BJ (cell line): ENCODE results near the gene BTG1. TPM values are rescaled to one million over a fixed set of nuclear protein-coding genes. Genes with fewer than 3 reads are reported as not detected.

ENCODE experiments used
- CTCF ChIA-PET: fragments of 350-600 bp; formaldehyde crosslinking; extraction: SDS; loops from one replicate; lab custom pipeline; 2021; ENCODE audit warnings: antibody characterized with exemption, inconsistent platforms; lab: Yijun Ruan, JAX
- POLR2A ChIA-PET: fragments of 300-600 bp; sonication (Branson Sonifier 250); formaldehyde crosslinking; extraction: SDS; loops from one replicate; lab custom pipeline; 2021; ENCODE audit warnings: antibody characterized with exemption; lab: Charles Lee
- DNase-seq: peaks from one replicate; pipeline ENCODE4 v3.0.0-alpha.2; 2011; ENCODE audit warnings: low read depth
- H3K27me3 ChIP-seq: 2 replicates; pipeline ENCODE4 v1.6.0; 2011; ENCODE audit warnings: low read length; ENCODE audit not compliant: control insufficient read depth, insufficient read depth
- H3K36me3 ChIP-seq: 2 replicates; pipeline ENCODE4 v1.5.1; 2011; ENCODE audit warnings: low read length; ENCODE audit not compliant: control insufficient read depth, insufficient read depth
- H3K4me3 ChIP-seq: 2 replicates; pipeline ENCODE4 v1.5.1; 2011; ENCODE audit warnings: low read depth, mild to moderate bottlenecking, control low read depth, low read length
- polyA plus RNA-seq: library from polyadenylated mRNA; depleted of rRNA; stranded (reverse); fragments of >200 nt; gene quantifications from 2 replicates; pipeline ENCODE4 v1.2.3, GENCODE V29; 2011
- TF ChIP-seq, protein P1 (sequence below): IDR thresholded peaks from 2 replicates; pipeline ENCODE4 v1.5.1; 2011; ENCODE audit warnings: low read depth, mild to moderate bottlenecking, control low read depth, inconsistent platforms, low read length, moderate library complexity; ENCODE audit not compliant: insufficient read depth

BTG1 gene
- polyA plus RNA-seq, 1 experiment = 81.3 TPM

DNA sequence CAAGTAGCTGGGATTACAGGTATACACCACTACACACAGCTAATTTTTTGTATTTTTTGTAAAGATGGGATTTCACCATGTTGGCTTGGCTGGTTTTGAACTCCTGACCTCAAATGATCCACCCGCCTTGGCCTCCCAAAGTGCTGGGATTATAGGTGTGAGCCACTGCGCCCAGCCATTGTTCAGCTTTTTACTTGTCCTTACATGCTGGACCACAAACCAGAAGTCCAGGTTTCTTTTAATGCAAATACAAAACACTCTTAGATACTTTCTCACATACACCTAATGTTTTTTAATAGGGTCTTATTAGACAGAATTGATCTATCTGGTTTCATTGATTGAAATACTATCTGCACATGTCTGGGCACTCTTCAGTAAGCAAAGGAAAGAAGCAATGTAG, 40.5 kb downstream of the BTG1 start:
- ChIA-PET POLR2A (no interaction called here), CTCF (interaction anchor here (1.3 kb wide), 1 partner anchor 39 kb away, joined by 3 read pairs; no protein-coding TSS in a partner anchor)
- Histone ChIP-seq H3K27me3 (no peaks in the 10 kb centered on the region), H3K36me3 (no peaks in the 10 kb centered on the region), H3K4me3 (no peak overlapping the region)
- no peak for DNase-seq
- TF ChIP-seq, protein P1, sequence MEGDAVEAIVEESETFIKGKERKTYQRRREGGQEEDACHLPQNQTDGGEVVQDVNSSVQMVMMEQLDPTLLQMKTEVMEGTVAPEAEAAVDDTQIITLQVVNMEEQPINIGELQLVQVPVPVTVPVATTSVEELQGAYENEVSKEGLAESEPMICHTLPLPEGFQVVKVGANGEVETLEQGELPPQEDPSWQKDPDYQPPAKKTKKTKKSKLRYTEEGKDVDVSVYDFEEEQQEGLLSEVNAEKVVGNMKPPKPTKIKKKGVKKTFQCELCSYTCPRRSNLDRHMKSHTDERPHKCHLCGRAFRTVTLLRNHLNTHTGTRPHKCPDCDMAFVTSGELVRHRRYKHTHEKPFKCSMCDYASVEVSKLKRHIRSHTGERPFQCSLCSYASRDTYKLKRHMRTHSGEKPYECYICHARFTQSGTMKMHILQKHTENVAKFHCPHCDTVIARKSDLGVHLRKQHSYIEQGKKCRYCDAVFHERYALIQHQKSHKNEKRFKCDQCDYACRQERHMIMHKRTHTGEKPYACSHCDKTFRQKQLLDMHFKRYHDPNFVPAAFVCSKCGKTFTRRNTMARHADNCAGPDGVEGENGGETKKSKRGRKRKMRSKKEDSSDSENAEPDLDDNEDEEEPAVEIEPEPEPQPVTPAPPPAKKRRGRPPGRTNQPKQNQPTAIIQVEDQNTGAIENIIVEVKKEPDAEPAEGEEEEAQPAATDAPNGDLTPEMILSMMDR = no peak

DNA sequence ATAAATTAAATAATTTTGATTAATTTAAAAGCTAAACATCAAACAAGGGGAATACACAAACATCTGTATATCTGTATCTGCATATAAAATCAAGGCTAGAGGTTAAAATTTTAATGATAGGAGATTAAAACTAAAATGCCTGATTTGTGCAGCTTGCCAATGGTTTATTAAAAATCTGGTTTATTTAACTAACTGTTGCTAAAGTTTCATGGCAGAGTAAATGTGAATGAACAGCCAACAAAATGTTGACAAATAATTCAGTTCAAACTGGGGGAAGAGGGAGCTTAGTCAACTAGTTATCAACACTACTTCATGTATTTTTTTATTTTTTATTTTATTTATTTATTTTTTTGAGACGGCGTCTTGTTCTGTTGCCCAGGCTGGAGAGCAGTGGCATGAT, 43.0 kb downstream of the BTG1 start:
- DNase-seq = no peak
- Histone ChIP-seq H3K36me3 (no peaks in the 10 kb centered on the region), H3K4me3 (no peak overlapping the region), H3K27me3 (no peaks in the 10 kb centered on the region)
- TF ChIP-seq, protein P1 = no peak
- ChIA-PET POLR2A (no interaction called here), CTCF (interaction anchor here (0.9 to 1.7 kb wide), 2 partner anchors 14 to 26 kb away, joined by 3 to 5 read pairs; no protein-coding TSS in a partner anchor)

DNA sequence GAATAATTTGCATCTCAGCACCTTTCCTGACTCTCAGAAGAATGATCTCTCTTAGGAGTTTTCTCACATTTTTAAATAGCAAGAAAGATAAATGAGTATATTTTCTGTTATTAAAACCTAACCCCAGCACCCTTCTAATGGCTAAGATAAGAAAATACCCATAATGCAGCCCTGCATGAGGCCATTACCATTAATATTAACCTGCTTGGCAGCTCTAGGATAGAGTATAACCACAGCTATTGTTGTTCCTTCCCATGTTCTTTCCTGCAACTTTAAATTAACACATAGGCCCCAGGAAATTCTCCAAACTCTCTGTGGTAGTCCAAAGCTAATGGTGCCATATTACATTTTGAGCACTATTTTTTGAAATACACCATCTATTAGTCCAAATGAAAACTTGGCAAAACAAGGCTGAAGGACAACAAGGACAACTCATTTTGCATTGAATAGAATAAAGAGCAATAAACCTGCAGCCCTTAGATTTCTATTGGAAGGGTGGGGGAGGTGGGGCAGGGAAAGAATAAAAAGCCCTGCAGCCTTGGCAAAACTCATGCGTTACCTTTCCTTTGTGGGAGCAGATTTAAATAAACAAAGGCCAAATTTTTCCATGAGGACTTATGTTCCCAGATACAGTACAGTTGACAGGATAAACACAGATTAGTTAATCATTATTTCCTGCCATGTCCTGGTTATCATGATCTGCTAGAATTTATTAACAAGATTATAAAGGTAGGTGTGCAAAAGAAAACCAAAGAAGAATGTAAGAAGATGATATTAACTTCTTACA, 46.9 kb downstream of the BTG1 start:
- CTCF ChIA-PET = interaction anchor here (0.6 to 1.0 kb wide), 2 partner anchors 45 to 66 kb away, joined by 3 to 4 read pairs; no protein-coding TSS in a partner anchor

DNA sequence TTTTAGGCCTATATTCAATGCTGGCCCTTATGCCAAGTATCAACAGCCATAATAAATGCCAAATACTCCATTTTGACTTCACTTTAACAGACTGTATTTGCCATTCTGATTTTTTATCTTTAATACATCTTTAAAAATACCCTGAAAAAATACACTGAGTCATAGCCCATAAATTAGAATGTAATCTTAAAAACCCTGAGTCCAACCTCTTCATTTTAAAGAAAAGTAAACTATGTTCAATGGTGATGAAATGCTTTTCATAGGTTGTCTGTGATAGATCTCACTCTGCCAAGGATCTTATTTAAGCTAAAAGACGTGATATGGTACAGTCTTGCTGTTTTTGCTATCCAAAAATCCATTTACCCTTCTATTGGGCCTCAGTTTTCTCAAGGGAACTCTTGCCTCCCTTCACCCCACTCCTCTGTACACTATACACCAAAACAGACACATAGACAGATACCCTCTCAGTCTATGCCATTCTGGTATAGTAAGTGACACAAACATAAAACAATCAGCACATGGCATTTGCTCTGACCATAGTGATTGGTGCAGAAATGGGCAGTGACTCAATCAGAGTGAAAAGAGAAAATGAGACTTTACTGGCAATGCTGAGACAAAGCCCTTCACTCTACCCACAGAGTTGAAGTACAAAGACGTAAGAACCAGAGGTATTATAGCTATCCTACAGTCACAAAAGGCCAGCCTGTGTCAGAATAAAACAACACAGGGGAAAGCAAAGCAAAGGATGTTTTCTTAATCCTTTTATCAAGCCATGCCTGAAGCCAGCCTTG, 49.1 kb downstream of the BTG1 start:
- H3K27me3 ChIP-seq = no peaks in the 10 kb centered on the region
- TF ChIP-seq, protein P1 = no peak
- no peaks in the 10 kb centered on the region for H3K36me3 ChIP-seq
- ChIA-PET POLR2A (interaction anchor here (0.6 to 0.7 kb wide), 3 partner anchors 12 to 604 kb away, joined by 3 to 4 read pairs (median 3); no protein-coding TSS in a partner anchor), CTCF (interaction anchor here (0.7 to 2.3 kb wide), 4 partner anchors 10 to 965 kb away, joined by 3 to 5 read pairs (median 3); no protein-coding TSS in a partner anchor)
- DNase-seq = no peak
- H3K4me3 ChIP-seq = no peak overlapping the region

More for the DNA sequence above, 46.9 kb downstream of the BTG1 start:
- TF ChIP-seq, protein P1 = no peak
- no peak overlapping the region for H3K4me3 ChIP-seq
- H3K27me3 ChIP-seq = no peaks in the 10 kb centered on the region
- POLR2A ChIA-PET = interaction anchor here (0.6 kb wide), 2 partner anchors 29 to 38 kb away, joined by 3 read pairs; no protein-coding TSS in a partner anchor
- H3K36me3 ChIP-seq = no peaks in the 10 kb centered on the region
- DNase-seq = no peak
